Kidney epithelial cell (primary cell): Measurements from ENCODE around the gene DR1. TPM values are rescaled to one million over a fixed set of nuclear protein-coding genes. Genes with fewer than 3 reads are reported as not detected.
"Not testable (repeated sequence)": the region's sequence is repeated elsewhere in the genome, so short reads cannot be mapped to it uniquely, and the experiment has no call there.

ENCODE experiments used
- DNase-seq: peaks from one replicate; pipeline ENCODE4 v3.0.0-alpha.2; 2010; ENCODE audit warnings: low read depth
- H3K27me3 ChIP-seq: 2 replicates; pipeline ENCODE4 v1.6.0; 2011; ENCODE audit warnings: low read length; ENCODE audit not compliant: control insufficient read depth, insufficient read depth
- H3K36me3 ChIP-seq: 2 replicates; pipeline ENCODE4 v1.5.1; 2011; ENCODE audit warnings: low read length; ENCODE audit not compliant: control insufficient read depth, insufficient read depth
- H3K4me3 ChIP-seq: 2 replicates; pipeline ENCODE4 v1.5.1; 2011; ENCODE audit warnings: low read depth, mild to moderate bottlenecking, control low read depth, low read length
- total RNA-seq: library from RNA; depleted of rRNA; stranded (reverse); fragments of >200 nt; gene quantifications from 2 replicates; pipeline ENCODE4 v1.2.3, GENCODE V29; 2015
- TF ChIP-seq, protein P1 (sequence below): IDR thresholded peaks from 2 replicates; pipeline ENCODE4 v1.5.1; 2011; ENCODE audit warnings: mild to moderate bottlenecking, moderate library complexity, low read length, control low read depth, inconsistent platforms; ENCODE audit not compliant: insufficient read depth, poor library complexity, severe bottlenecking

Gene DR1
- total RNA-seq, 1 donor from 2014 or later, result 52.1 TPM

DNA sequence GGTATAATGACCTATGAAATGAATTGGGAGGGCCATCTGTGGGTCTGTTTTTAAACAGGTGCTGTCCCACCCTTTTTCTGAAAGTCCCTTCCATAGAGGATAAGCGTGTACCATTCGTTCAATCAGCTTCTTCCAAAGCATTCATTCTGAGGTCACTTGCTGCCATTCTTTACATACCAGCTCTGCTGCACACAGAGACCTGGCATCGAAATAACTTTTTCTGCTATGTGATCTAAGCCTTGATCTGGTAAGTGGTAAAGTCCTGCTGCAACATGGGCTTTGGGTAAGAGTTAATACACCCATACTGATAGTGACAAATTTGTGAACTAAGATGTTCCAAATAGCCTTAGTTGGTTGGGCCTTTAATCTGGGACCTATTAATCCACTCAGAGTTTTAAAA, 38.9 kb downstream of the DR1 start:
- Histone ChIP-seq H3K36me3 (no peaks in the 10 kb centered on the region), H3K4me3 (no peak overlapping the region), H3K27me3 (no peaks in the 10 kb centered on the region)
- no peak for DNase-seq
- TF ChIP-seq, protein P1, sequence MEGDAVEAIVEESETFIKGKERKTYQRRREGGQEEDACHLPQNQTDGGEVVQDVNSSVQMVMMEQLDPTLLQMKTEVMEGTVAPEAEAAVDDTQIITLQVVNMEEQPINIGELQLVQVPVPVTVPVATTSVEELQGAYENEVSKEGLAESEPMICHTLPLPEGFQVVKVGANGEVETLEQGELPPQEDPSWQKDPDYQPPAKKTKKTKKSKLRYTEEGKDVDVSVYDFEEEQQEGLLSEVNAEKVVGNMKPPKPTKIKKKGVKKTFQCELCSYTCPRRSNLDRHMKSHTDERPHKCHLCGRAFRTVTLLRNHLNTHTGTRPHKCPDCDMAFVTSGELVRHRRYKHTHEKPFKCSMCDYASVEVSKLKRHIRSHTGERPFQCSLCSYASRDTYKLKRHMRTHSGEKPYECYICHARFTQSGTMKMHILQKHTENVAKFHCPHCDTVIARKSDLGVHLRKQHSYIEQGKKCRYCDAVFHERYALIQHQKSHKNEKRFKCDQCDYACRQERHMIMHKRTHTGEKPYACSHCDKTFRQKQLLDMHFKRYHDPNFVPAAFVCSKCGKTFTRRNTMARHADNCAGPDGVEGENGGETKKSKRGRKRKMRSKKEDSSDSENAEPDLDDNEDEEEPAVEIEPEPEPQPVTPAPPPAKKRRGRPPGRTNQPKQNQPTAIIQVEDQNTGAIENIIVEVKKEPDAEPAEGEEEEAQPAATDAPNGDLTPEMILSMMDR, result no peak

DNA sequence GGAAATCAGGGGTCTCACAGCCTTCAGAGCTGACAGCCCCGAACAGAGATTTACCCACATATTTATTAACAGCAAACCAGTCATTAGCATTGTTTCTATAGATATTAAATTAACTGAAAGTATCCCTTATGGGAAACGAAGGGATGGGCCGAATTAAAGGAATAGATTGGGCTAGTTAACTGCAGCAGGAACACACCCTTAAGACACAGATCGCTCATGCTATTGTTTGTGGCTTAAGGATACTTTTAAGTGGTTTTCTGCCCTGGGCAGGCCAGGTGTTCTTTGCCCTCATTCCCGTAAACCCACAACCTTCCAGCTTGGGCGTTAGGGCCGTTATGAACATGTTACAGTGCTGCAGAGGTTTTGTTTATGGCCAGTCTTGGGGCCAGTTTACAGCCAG, 40.6 kb downstream of the DR1 start:
- H3K27me3 ChIP-seq, DNase-seq, H3K4me3 ChIP-seq, H3K36me3 ChIP-seq: not testable (repeated sequence)

DNA sequence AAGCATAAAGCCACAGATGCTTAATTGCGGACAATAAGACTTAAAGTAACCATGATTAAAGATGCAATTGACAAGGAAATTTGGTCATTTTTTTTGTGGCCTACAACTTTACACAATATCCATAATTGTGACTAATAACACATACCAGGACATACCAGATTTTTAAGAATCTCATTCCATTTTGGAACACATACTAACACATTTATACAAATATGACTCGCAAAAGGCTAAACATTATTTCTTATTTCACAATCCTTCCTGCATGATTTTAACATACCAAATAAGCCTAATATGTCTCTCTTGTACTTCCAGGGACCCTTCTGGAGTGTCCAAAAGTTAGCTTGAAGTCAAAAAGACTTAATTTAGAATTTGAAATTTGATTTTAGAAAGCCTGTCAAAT, 48.8 kb downstream of the DR1 start:
- Histone ChIP-seq H3K36me3 (no peaks in the 10 kb centered on the region), H3K4me3 (no peak overlapping the region), H3K27me3 (no peaks in the 10 kb centered on the region)
- TF ChIP-seq, protein P1, result no peak
- DNase-seq, result no peak

DNA sequence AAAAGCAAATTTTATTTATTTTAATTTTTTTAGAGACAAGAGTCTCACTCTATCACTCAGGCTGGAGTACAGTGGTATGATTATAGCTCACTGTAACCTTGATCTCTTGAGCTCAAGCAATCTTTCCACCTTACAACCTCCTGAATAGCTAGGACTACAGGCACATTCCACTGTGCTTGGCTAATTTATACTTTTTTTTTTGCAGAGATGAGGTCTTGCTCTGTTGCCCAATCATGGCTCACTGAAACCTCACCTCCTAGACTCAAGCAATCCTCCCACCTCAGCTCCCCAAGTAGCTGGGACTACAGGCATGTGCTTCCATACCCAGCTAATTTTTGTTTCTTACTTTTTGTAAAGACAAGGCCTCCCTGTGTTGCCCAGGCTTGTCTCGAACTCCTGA, 49.5 kb downstream of the DR1 start:
- TF ChIP-seq, protein P1, result no peak
- Histone ChIP-seq H3K27me3 (no peaks in the 10 kb centered on the region), H3K36me3 (no peaks in the 10 kb centered on the region), H3K4me3 (no peak overlapping the region)
- DNase-seq, result no peak

DNA sequence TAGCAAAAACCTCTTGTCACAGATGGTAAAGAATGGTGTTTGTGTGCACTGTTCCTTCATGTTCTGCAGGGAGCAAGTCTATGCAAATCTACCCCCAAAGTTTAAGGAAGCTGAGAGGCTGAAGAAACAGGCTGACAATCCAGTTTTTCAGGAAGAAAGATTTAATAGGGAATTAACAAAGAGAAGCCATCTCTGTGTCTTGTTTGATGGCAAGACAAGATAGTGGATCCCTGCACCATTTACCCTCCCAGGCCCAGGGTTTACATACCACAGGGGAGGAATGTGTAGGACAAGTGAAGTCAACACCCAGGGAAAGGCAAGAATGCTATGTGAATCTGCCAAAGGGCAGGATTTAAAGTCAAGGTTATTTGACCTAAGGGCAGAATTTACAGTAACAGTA, 54.1 kb downstream of the DR1 start:
- Histone ChIP-seq H3K4me3 (no peak overlapping the region), H3K36me3 (no peaks in the 10 kb centered on the region), H3K27me3 (no peaks in the 10 kb centered on the region)
- TF ChIP-seq, protein P1, result no peak
- DNase-seq, result no peak

DNA sequence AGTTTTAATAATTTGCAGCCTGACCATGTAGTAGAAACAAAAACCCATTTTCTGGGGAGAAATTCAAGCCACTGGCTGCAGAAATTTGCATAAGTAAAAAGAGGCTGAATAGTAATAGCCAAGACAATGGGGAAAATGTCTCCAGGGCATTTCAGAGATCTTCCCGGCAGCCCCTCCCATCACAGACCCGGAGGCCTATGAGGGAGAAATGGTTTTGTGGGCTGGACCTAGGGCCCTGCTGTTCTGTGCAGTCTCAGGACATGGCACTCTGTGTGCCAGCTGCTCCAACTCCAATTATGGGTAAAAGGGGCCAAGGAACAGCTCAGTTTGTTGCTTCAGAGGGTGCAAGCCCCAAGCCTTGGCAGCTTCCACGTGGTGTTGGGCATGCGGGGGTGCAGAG, 62.5 kb downstream of the DR1 start:
- TF ChIP-seq, protein P1, result no peak
- no peaks in the 10 kb centered on the region for H3K27me3 ChIP-seq
- H3K36me3 ChIP-seq, result no peaks in the 10 kb centered on the region
- DNase-seq, result no peak
- H3K4me3 ChIP-seq, result no peak overlapping the region
